Gastrocnemius medialis (tissue), 4 donors: Measurements from ENCODE around the gene SF1.

Experiments used
- POLR2A ChIP-seq, 2 donors: fragments of 450-650 bp; IDR thresholded peaks; one replicate each; pipeline ENCODE4 v1.6.1; 2017; ENCODE audit warnings: antibody characterized with exemption in 2 of 2, mild to moderate bottlenecking in 2 of 2, moderate library complexity in 2 of 2
- TF ChIP-seq, protein P1 (sequence below), 5 experiments: fragments of 450-650 bp in 3 of 5; fragments of 200-600 bp in 2 of 5; sonication (generic) in 2 of 5; IDR thresholded peaks in 4 of 5; conservative IDR thresholded peaks in 1 of 5; 1 replicate in 4 of 5; 2 replicates in 1 of 5; pipeline ENCODE4 v1.5.1; 2016 to 2019; ENCODE audit warnings: antibody characterized with exemption in 5 of 5, mild to moderate bottlenecking in 3 of 5, moderate library complexity in 3 of 5

DNA sequence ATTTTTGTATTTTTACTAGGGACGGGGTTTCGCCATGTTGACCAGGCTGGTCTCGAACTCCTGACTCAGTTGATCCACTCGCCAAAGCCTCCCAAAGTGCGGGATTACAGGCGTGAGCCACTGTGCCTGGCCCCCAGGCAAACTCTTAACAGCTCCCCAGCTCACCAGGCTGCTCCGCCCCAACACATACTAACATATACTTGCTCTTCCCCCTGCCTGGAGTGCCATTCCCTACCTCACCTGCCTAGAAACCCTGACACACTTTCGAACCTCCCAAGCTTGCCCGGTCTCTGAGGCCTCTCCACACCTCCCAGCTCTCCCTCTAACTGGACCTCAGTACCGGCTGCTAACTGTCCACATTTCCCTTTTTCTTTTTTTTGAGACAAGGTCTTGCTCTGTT is 16.2 kb upstream of the SF1 start:
- TF ChIP-seq, protein P1, sequence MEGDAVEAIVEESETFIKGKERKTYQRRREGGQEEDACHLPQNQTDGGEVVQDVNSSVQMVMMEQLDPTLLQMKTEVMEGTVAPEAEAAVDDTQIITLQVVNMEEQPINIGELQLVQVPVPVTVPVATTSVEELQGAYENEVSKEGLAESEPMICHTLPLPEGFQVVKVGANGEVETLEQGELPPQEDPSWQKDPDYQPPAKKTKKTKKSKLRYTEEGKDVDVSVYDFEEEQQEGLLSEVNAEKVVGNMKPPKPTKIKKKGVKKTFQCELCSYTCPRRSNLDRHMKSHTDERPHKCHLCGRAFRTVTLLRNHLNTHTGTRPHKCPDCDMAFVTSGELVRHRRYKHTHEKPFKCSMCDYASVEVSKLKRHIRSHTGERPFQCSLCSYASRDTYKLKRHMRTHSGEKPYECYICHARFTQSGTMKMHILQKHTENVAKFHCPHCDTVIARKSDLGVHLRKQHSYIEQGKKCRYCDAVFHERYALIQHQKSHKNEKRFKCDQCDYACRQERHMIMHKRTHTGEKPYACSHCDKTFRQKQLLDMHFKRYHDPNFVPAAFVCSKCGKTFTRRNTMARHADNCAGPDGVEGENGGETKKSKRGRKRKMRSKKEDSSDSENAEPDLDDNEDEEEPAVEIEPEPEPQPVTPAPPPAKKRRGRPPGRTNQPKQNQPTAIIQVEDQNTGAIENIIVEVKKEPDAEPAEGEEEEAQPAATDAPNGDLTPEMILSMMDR (IDR thresholded peaks at IDR 0.05 in 4 of 5, conservative IDR thresholded peaks at IDR 0.05 in 1 of 5) = no peak
- no peak for TF ChIP-seq POLR2A (IDR thresholded peaks at IDR 0.05)
